SW 1271 (cell line): ENCODE data around the gene ZNF583.

Source experiments
- DNase-seq, 2 experiments: peaks; one replicate each; lab custom pipeline; 2025; lab: John Stamatoyannopoulos, UW

The ZNF583 gene

DNA sequence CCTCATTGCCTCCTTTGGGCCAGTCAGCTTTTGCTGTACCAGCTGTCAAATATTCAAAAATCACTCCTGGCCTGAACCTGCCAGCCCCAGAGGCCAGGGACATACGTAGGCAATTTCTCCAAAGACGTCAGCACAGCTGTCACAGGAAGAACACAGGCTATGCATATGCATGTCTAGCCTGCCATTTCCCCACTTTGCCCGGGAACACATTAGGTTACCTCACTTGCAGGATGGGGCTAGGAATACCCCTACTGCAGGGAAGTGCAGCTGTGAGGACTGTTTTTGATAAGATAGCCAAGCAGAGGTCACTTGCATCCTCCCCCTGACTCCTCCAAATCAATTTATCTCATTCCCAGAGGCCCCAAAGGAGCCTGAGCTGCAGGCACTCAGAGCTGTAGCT, 70.2 kb downstream of the ZNF583 start:
- DNase-seq = no peak

GRCh38 chr19:56476093-56476492, 72.0 kb downstream of the ZNF583 start:
- no peak for DNase-seq
